ENCODE data around the gene NPEPPS. TPM values are rescaled to one million over a fixed set of nuclear protein-coding genes. Genes with fewer than 3 reads are reported as not detected.

The NPEPPS gene
- total and polyA plus RNA-seq, 2 of the 13 experiments (the other 11 are each of a cell fraction or from before 2014, with no cell fraction given) = 53.5 to 127 TPM

DNA sequence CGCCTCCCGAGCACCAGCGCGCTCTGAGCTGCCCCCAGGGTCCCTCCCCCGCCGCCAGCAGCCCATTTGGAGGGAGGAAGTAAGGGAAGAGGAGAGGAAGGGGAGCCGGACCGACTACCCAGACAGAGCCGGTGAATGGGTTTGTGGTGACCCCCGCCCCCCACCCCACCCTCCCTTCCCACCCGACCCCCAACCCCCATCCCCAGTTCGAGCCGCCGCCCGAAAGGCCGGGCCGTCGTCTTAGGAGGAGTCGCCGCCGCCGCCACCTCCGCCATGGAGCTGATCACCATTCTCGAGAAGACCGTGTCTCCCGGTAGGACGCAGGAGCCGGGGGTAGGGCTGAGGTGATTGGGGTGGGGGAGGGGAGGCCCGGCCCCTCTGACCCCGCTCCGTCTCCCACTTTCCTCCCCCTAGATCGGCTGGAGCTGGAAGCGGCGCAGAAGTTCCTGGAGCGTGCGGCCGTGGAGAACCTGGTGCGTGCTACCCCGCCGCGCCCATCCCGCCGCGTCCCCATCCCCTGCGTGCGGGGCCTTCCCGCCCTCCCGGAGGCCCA is 119.1 kb downstream of the NPEPPS start (continued):
- TF ChIP-seq RBM39 (IDR thresholded peaks at IDR 0.05; ENCODE audit: low read depth, low read length, poor library complexity, severe bottlenecking) (peak; percentile 29), SOX13 (IDR thresholded peaks at IDR 0.05) (no peak), SOX13 (CRISPR knock-in tag; conservative IDR thresholded peaks at IDR 0.05 in 1 of 2, IDR thresholded peaks at IDR 0.05 in 1 of 2) (no peak), KAT7 (CRISPR knock-in tag; IDR thresholded peaks at IDR 0.05; ENCODE audit: borderline replicate concordance) (peak; percentile 15; the same call in 1 of the 2 replicates), YY1 (IDR thresholded peaks at IDR 0.05; ENCODE audit: insufficient read depth, insufficient replicate concordance, low read depth, low read length) (no peak), SMARCE1 (IDR thresholded peaks at IDR 0.05; ENCODE audit: borderline replicate concordance) (no peak), HDAC1 (CRISPR knock-in tag; IDR thresholded peaks at IDR 0.05) (peak; percentile 8; the same call in 1 of the 2 replicates), ZNF782 (CRISPR knock-in tag; IDR thresholded peaks at IDR 0.05; ENCODE audit: borderline replicate concordance) (no peak), ZNF121 (CRISPR knock-in tag; IDR thresholded peaks at IDR 0.05) (no peak), HOXA9 (CRISPR knock-in tag; IDR thresholded peaks at IDR 0.05; ENCODE audit: borderline replicate concordance) (0 out of 2 replicates have a peak, but pooled peaks have one; percentile 14), SMAD3 (CRISPR knock-in tag; IDR thresholded peaks at IDR 0.05) (no peak)
- TF ChIP-seq, protein P1, sequence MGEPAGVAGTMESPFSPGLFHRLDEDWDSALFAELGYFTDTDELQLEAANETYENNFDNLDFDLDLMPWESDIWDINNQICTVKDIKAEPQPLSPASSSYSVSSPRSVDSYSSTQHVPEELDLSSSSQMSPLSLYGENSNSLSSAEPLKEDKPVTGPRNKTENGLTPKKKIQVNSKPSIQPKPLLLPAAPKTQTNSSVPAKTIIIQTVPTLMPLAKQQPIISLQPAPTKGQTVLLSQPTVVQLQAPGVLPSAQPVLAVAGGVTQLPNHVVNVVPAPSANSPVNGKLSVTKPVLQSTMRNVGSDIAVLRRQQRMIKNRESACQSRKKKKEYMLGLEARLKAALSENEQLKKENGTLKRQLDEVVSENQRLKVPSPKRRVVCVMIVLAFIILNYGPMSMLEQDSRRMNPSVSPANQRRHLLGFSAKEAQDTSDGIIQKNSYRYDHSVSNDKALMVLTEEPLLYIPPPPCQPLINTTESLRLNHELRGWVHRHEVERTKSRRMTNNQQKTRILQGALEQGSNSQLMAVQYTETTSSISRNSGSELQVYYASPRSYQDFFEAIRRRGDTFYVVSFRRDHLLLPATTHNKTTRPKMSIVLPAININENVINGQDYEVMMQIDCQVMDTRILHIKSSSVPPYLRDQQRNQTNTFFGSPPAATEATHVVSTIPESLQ (CRISPR knock-in tag; conservative IDR thresholded peaks at IDR 0.05) = no peak
- TF ChIP-seq, protein P2, sequence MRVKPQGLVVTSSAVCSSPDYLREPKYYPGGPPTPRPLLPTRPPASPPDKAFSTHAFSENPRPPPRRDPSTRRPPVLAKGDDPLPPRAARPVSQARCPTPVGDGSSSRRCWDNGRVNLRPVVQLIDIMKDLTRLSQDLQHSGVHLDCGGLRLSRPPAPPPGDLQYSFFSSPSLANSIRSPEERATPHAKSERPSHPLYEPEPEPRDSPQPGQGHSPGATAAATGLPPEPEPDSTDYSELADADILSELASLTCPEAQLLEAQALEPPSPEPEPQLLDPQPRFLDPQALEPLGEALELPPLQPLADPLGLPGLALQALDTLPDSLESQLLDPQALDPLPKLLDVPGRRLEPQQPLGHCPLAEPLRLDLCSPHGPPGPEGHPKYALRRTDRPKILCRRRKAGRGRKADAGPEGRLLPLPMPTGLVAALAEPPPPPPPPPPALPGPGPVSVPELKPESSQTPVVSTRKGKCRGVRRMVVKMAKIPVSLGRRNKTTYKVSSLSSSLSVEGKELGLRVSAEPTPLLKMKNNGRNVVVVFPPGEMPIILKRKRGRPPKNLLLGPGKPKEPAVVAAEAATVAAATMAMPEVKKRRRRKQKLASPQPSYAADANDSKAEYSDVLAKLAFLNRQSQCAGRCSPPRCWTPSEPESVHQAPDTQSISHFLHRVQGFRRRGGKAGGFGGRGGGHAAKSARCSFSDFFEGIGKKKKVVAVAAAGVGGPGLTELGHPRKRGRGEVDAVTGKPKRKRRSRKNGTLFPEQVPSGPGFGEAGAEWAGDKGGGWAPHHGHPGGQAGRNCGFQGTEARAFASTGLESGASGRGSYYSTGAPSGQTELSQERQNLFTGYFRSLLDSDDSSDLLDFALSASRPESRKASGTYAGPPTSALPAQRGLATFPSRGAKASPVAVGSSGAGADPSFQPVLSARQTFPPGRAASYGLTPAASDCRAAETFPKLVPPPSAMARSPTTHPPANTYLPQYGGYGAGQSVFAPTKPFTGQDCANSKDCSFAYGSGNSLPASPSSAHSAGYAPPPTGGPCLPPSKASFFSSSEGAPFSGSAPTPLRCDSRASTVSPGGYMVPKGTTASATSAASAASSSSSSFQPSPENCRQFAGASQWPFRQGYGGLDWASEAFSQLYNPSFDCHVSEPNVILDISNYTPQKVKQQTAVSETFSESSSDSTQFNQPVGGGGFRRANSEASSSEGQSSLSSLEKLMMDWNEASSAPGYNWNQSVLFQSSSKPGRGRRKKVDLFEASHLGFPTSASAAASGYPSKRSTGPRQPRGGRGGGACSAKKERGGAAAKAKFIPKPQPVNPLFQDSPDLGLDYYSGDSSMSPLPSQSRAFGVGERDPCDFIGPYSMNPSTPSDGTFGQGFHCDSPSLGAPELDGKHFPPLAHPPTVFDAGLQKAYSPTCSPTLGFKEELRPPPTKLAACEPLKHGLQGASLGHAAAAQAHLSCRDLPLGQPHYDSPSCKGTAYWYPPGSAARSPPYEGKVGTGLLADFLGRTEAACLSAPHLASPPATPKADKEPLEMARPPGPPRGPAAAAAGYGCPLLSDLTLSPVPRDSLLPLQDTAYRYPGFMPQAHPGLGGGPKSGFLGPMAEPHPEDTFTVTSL (CRISPR knock-in tag; IDR thresholded peaks at IDR 0.05; ENCODE audit: borderline replicate concordance) = no peak
- TF ChIP-seq, protein P3, sequence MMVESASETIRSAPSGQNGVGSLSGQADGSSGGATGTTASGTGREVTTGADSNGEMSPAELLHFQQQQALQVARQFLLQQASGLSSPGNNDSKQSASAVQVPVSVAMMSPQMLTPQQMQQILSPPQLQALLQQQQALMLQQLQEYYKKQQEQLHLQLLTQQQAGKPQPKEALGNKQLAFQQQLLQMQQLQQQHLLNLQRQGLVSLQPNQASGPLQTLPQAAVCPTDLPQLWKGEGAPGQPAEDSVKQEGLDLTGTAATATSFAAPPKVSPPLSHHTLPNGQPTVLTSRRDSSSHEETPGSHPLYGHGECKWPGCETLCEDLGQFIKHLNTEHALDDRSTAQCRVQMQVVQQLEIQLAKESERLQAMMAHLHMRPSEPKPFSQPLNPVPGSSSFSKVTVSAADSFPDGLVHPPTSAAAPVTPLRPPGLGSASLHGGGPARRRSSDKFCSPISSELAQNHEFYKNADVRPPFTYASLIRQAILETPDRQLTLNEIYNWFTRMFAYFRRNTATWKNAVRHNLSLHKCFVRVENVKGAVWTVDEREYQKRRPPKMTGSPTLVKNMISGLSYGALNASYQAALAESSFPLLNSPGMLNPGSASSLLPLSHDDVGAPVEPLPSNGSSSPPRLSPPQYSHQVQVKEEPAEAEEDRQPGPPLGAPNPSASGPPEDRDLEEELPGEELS (CRISPR knock-in tag; IDR thresholded peaks at IDR 0.05) = no peak
- TF ChIP-seq, protein P4, sequence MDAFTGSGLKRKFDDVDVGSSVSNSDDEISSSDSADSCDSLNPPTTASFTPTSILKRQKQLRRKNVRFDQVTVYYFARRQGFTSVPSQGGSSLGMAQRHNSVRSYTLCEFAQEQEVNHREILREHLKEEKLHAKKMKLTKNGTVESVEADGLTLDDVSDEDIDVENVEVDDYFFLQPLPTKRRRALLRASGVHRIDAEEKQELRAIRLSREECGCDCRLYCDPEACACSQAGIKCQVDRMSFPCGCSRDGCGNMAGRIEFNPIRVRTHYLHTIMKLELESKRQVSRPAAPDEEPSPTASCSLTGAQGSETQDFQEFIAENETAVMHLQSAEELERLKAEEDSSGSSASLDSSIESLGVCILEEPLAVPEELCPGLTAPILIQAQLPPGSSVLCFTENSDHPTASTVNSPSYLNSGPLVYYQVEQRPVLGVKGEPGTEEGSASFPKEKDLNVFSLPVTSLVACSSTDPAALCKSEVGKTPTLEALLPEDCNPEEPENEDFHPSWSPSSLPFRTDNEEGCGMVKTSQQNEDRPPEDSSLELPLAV (CRISPR knock-in tag; conservative IDR thresholded peaks at IDR 0.05; ENCODE audit: low read depth) = 0 out of 2 replicates have a peak, but pooled peaks have one; percentile 70
